K562 (cell line): ENCODE results near the gene CPT1A. TPM values are rescaled to one million over a fixed set of nuclear protein-coding genes. Genes with fewer than 3 reads are reported as not detected.
A peak's percentile ranks its signal among the peaks of the same experiment; 100 is the strongest.

Experiments used
- ADNP ChIP-seq: fragments of 200-800 bp; sonication (Bioruptor generic); IDR thresholded peaks from 2 replicates; pipeline ENCODE4 v1.6.1; 2016; ENCODE audit warnings: missing genetic modification characterization, missing compliant biosample characterization
- ASH1L ChIP-seq: fragments of 450-650 bp; IDR thresholded peaks from 2 replicates; pipeline ENCODE4 v1.6.1; 2018; ENCODE audit warnings: borderline replicate concordance, mild to moderate bottlenecking, low read depth; ENCODE audit not compliant: partially characterized antibody
- MAX ChIP-seq: sonication (generic); formaldehyde crosslinking; IDR thresholded peaks from 2 replicates; pipeline ENCODE4 v1.9.0; 2022; ENCODE audit warnings: mild to moderate bottlenecking, missing genetic modification reagents
- MGA ChIP-seq: fragments of 450-650 bp; IDR thresholded peaks from 2 replicates; pipeline ENCODE4 v1.6.1; 2016; ENCODE audit warnings: mild to moderate bottlenecking, moderate library complexity
- PYGO2 ChIP-seq: fragments of 450-650 bp; IDR thresholded peaks from 2 replicates; pipeline ENCODE4 v1.6.1; 2016; ENCODE audit warnings: mild to moderate bottlenecking, missing genetic modification characterization, moderate library complexity, missing compliant biosample characterization
- RAD21 ChIP-seq, 2 experiments: fragments of 250-450 bp in 1 of 2; fragments of 450-650 bp in 1 of 2; sonication (Bioruptor Pico) in 1 of 2; formaldehyde crosslinking in 1 of 2; IDR thresholded peaks in 1 of 2; conservative IDR thresholded peaks in 1 of 2; 2 replicates each; pipeline versions ENCODE4 v1.4.0 to v1.8.0; 2020 to 2022; ENCODE audit warnings: mild to moderate bottlenecking in 2 of 2, moderate library complexity in 1 of 2
- RBM22 ChIP-seq: fragments of 200-400 bp; formaldehyde crosslinking; IDR thresholded peaks from 2 replicates; pipeline ENCODE4 v1.6.1; 2018; ENCODE audit warnings: low read length, low read depth; ENCODE audit not compliant: poor library complexity, severe bottlenecking
- STAG1 ChIP-seq: sonication (generic); formaldehyde crosslinking; IDR thresholded peaks from 2 replicates; pipeline ENCODE4 v1.5.0; 2020; ENCODE audit warnings: missing genetic modification reagents, borderline replicate concordance
- USF1 ChIP-seq: sonication (generic); formaldehyde crosslinking; IDR thresholded peaks from 2 replicates; pipeline ENCODE4 v1.9.0; 2022; ENCODE audit warnings: mild to moderate bottlenecking, missing genetic modification reagents
- polyA plus RNA-seq, 8 experiments: library from polyadenylated mRNA; depleted of rRNA in 4 of 8; stranded (reverse) in 5 of 8; unstranded in 3 of 8; fragments of >200 nt; fragmentation: Nextera tagmentation in 2 of 8; fragmentation: Illumina TruSeq in 1 of 8; extraction: Ambion mirVana in 2 of 8; extraction: Trizol in 1 of 8; gene quantifications; 2 replicates each; pipeline versions ENCODE4 v1.2.1 to v1.2.3, GENCODE V29; 2011 to 2014; ENCODE audit warnings: inconsistent platforms in 1 of 8, missing spikeins in 1 of 8
- total RNA-seq, 7 experiments: library from RNA; depleted of rRNA in 6 of 7; stranded (reverse); fragments of >200 nt in 6 of 7; fragmentation: Illumina TruSeq in 2 of 7; extraction: Trizol in 2 of 7; gene quantifications; 2 replicates each; pipeline versions ENCODE4 v1.2.1 to v1.2.3, GENCODE V29; 2011 to 2021; ENCODE audit warnings: low replicate concordance in 1 of 7
- TF ChIP-seq, protein P1 (sequence below): fragments of 450-650 bp; formaldehyde crosslinking; IDR thresholded peaks from 2 replicates; pipeline ENCODE4 v1.4.0; 2020; ENCODE audit warnings: mild to moderate bottlenecking, moderate library complexity

The CPT1A gene
- total and polyA plus RNA-seq, 9 of the 15 experiments (the other 6 are each of a cell fraction or from before 2014, with no cell fraction given): 2.6 to 29.1 (median 12.3) TPM

DNA sequence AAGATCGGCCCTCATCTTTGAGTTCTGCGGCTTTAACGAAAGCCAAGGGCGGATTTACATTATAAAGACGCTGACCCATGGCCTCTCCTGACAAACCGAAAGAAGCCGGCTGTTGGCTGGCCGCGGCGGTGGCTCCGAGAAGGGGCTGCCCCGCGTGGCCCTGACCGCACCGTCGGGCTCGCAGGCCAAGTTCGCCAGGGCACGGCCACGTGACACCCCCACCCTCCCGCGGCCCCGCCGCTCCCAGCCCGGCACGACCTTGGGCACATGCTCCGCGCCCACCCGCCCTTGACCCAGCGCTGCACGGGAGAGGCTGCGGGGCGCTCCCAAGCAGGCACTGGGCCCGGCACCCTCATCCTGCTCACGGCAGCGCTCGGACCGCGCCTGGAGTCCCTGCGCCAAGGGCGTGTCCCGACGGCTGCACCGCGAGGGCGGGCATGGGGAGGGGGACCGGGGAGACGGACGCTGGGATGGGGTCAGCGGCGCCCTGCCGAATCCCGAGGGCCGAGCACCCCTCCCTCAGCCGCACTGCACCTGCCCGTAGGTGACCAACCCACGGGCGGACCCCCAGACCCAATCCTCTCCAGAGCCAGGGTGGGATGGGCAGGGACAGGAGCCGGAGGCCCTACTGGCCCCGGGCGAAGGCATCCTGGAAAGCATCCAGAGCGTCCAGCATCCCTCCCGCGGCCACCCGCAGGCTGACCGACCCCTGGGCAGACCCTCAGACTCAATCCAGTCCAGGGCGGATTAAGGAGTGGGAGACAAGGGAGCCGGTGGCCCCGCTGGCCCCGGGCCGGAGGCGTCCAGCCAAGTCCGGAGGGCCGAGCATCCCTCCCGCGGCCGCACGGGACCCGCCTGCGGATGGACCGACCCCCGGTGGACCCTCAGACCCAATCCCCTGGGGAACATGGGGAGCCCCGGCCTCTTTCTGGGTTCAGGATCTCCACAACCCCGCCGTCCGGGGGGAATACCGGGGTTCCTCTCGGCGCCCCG, 759 bp downstream of the CPT1A start (continued):
- TF ChIP-seq MGA: peak; percentile 79
- TF ChIP-seq ADNP (tag): no peak
- no peak for TF ChIP-seq STAG1 (CRISPR knock-in tag)
- TF ChIP-seq MAX (CRISPR knock-in tag): peak; percentile 90
- no peak for TF ChIP-seq PYGO2
- TF ChIP-seq, protein P1, sequence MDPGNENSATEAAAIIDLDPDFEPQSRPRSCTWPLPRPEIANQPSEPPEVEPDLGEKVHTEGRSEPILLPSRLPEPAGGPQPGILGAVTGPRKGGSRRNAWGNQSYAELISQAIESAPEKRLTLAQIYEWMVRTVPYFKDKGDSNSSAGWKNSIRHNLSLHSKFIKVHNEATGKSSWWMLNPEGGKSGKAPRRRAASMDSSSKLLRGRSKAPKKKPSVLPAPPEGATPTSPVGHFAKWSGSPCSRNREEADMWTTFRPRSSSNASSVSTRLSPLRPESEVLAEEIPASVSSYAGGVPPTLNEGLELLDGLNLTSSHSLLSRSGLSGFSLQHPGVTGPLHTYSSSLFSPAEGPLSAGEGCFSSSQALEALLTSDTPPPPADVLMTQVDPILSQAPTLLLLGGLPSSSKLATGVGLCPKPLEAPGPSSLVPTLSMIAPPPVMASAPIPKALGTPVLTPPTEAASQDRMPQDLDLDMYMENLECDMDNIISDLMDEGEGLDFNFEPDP (CRISPR knock-in tag): no peak
- TF ChIP-seq RBM22: no peak
- TF ChIP-seq USF1 (CRISPR knock-in tag): peak; percentile 85
- no peak for TF ChIP-seq RAD21 (CRISPR knock-in tag; conservative IDR thresholded peaks at IDR 0.05 in 1 of 2, IDR thresholded peaks at IDR 0.05 in 1 of 2)
- TF ChIP-seq ASH1L: no peak
